WI38 (cell line): ENCODE measurements around the gene ZMYM1.
"Not testable (repeated sequence)": the region's sequence is repeated elsewhere in the genome, so short reads cannot be mapped to it uniquely, and the experiment has no call there.

ENCODE experiments used
- H3K4me3 ChIP-seq: 2 replicates; pipeline ENCODE4 v1.5.1; 2011; ENCODE audit warnings: low read depth, mild to moderate bottlenecking, control low read depth, low read length
- CTCF ChIP-seq: IDR thresholded peaks from 2 replicates; pipeline ENCODE4 v1.5.1; 2012; ENCODE audit warnings: low read depth, mild to moderate bottlenecking, control low read depth, low read length

Gene ZMYM1

GRCh38 chr1:35122311-35122710 is 43.1 kb downstream of the ZMYM1 start:
- no peak for TF ChIP-seq CTCF
- H3K4me3 ChIP-seq = no peak overlapping the region

DNA sequence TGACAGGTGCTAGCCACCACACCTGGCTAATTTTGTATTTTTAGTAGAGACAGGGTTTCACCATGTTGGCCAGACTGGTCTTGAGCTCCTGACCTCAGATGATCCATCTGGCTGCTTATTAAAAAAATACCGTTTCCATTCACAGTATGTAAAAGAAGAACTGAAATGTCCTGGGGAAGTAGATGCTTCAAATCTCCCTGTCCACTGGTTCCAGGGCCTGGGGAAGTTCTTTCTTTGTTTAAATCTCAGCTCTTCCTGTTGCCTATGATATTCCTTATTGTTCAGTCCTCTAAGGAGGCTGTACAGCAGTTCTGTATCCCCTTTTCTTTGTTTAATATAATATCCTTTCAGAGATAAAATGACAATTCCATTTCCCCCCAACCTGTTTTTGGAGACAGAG is 47.4 kb downstream of the ZMYM1 start:
- H3K4me3 ChIP-seq = no peak overlapping the region
- no peak for TF ChIP-seq CTCF

GRCh38 chr1:35129080-35129479 is 49.9 kb downstream of the ZMYM1 start:
- H3K4me3 ChIP-seq = no peak overlapping the region
- no peak for TF ChIP-seq CTCF

- no peak overlapping the region for H3K4me3 ChIP-seq
- no peak for TF ChIP-seq CTCF
Measured at GRCh38 chr1:35136780-35137179, 57.6 kb downstream of the ZMYM1 start.

GRCh38 chr1:35137590-35137989 is 58.4 kb downstream of the ZMYM1 start:
- H3K4me3 ChIP-seq = not testable (repeated sequence)

- not testable (repeated sequence) for H3K4me3 ChIP-seq
Measured at GRCh38 chr1:35142294-35142693, 63.1 kb downstream of the ZMYM1 start.

- not testable (repeated sequence) for H3K4me3 ChIP-seq
Measured at GRCh38 chr1:35142728-35143127, 63.5 kb downstream of the ZMYM1 start.

GRCh38 chr1:35143737-35144508 is 64.7 kb downstream of the ZMYM1 start:
- TF ChIP-seq CTCF = no peak
- H3K4me3 ChIP-seq = no peak overlapping the region

GRCh38 chr1:35145892-35146549 is 66.8 kb downstream of the ZMYM1 start:
- not testable (repeated sequence) for H3K4me3 ChIP-seq
